IMR-90 (cell line): ENCODE measurements around the gene TSEN54. TPM values are rescaled to one million over a fixed set of nuclear protein-coding genes. Genes with fewer than 3 reads are reported as not detected.

Source experiments
- ATAC-seq: fragments of 200-7000 bp; cut with Tn5 transposase; 2 replicates; pipeline ENCODE4 v1.9.1; 2020; ENCODE audit warnings: low read depth, mild to moderate bottlenecking, moderate library complexity
- BruUV-seq: library from RNA; stranded (reverse); fragments of 400-500 nt; replicated peaks from 2 replicates; lab custom pipeline; 2021; lab: Mats Ljungman, UMichigan
- CTCF ChIA-PET: fragments of 300-600 bp; formaldehyde crosslinking; extraction: SDS; loops from one replicate; lab custom pipeline; 2021; ENCODE audit warnings: antibody characterized with exemption; lab: Yijun Ruan, JAX
- POLR2A ChIA-PET: fragments of 300-600 bp; sonication (Branson Sonifier 250); formaldehyde crosslinking; loops from one replicate; lab custom pipeline; 2022; ENCODE audit warnings: antibody characterized with exemption; ENCODE audit not compliant: unreplicated experiment; lab: Charles Lee
- DNase-seq: peaks from one replicate; pipeline ENCODE4 v3.0.0; 2013
- H2AFZ ChIP-seq: replicated peaks from 2 replicates; pipeline ENCODE3; 2013; ENCODE audit warnings: low read length, mild to moderate bottlenecking; ENCODE audit not compliant: poor library complexity
- H2AK5ac ChIP-seq: 2 replicates; pipeline ENCODE4 v1.6.1; 2013; ENCODE audit warnings: low read depth, low read length, inconsistent platforms
- H2AK9ac ChIP-seq: replicated peaks from 2 replicates; pipeline ENCODE3; 2013; ENCODE audit warnings: mild to moderate bottlenecking, low read depth, low read length, moderate library complexity; ENCODE audit not compliant: poor library complexity
- H2BK120ac ChIP-seq: 2 replicates; pipeline ENCODE4 v1.6.1; 2013; ENCODE audit warnings: low read depth, low read length, inconsistent platforms
- H2BK15ac ChIP-seq: 3 replicates; pipeline ENCODE4 v1.6.1; 2013; ENCODE audit warnings: low read depth, low read length, inconsistent platforms
- H2BK20ac ChIP-seq: 2 replicates; pipeline ENCODE4 v1.6.1; 2013; ENCODE audit warnings: low read depth, mild to moderate bottlenecking, inconsistent platforms, low read length, moderate library complexity
- H2BK5ac ChIP-seq: 2 replicates; pipeline ENCODE4 v1.6.1; 2013; ENCODE audit warnings: mild to moderate bottlenecking, low read depth, low read length, inconsistent platforms; ENCODE audit not compliant: poor library complexity, severe bottlenecking
- H3K14ac ChIP-seq: replicated peaks from 2 replicates; pipeline ENCODE4 v1.6.1; 2013; ENCODE audit warnings: low read depth, low read length, inconsistent platforms
- H3K18ac ChIP-seq: 2 replicates; pipeline ENCODE4 v1.6.1; 2013; ENCODE audit warnings: low read depth, low read length, control low read depth
- H3K23ac ChIP-seq: 2 replicates; pipeline ENCODE4 v1.6.1; 2013; ENCODE audit warnings: low read depth, low read length, inconsistent platforms
- H3K27ac ChIP-seq: 2 replicates; pipeline ENCODE4 v1.5.1; 2013; ENCODE audit warnings: mild to moderate bottlenecking, control low read depth, low read length; ENCODE audit not compliant: insufficient read depth
- H3K27me3 ChIP-seq: 2 replicates; pipeline ENCODE4 v1.6.1; 2013; ENCODE audit warnings: low read length; ENCODE audit not compliant: control insufficient read depth, insufficient read depth
- H3K36me3 ChIP-seq: 2 replicates; pipeline ENCODE4 v1.6.1; 2013; ENCODE audit warnings: low read length, mixed read lengths; ENCODE audit not compliant: control insufficient read depth, insufficient read depth
- H3K4ac ChIP-seq: 2 replicates; pipeline ENCODE4 v1.6.1; 2013; ENCODE audit warnings: low read depth, low read length, inconsistent platforms
- H3K4me1 ChIP-seq: 2 replicates; pipeline ENCODE4 v1.6.1; 2013; ENCODE audit warnings: low read length, mixed read lengths; ENCODE audit not compliant: control insufficient read depth, insufficient read depth
- H3K4me2 ChIP-seq: 2 replicates; pipeline ENCODE4 v1.6.1; 2013; ENCODE audit warnings: low read depth, mild to moderate bottlenecking, control low read depth, low read length, moderate library complexity
- H3K4me3 ChIP-seq: 2 replicates; pipeline ENCODE4 v1.5.1; 2013; ENCODE audit warnings: low read depth, mild to moderate bottlenecking, control low read depth, low read length, moderate library complexity; ENCODE audit not compliant: insufficient read depth
- H3K56ac ChIP-seq: 2 replicates; pipeline ENCODE4 v1.6.1; 2013; ENCODE audit warnings: low read length, inconsistent platforms; ENCODE audit not compliant: insufficient read depth; ENCODE audit errors: extremely low read depth
- H3K79me1 ChIP-seq, 2 experiments: 2 replicates each; pipeline ENCODE4 v1.6.1; 2013; ENCODE audit warnings: low read length in 2 of 2, inconsistent platforms in 1 of 2, low read depth in 1 of 2
- H3K9ac ChIP-seq: 2 replicates; pipeline ENCODE4 v1.6.1; 2013; ENCODE audit warnings: low read depth, low read length, control low read depth
- H3K9me1 ChIP-seq: 2 replicates; pipeline ENCODE4 v1.6.1; 2013; ENCODE audit warnings: low read length, inconsistent platforms; ENCODE audit not compliant: insufficient read depth
- H3K9me3 ChIP-seq: 2 replicates; pipeline ENCODE4 v1.6.1; 2013; ENCODE audit warnings: low read length; ENCODE audit not compliant: control insufficient read depth, insufficient read depth
- H4K20me1 ChIP-seq: 2 replicates; pipeline ENCODE4 v1.6.1; 2013; ENCODE audit warnings: low read length, inconsistent platforms; ENCODE audit not compliant: insufficient read depth
- H4K5ac ChIP-seq: 2 replicates; pipeline ENCODE4 v1.6.1; 2013; ENCODE audit warnings: mild to moderate bottlenecking, low read depth, low read length, control low read depth
- H4K8ac ChIP-seq, 2 experiments: 2 replicates each; pipeline ENCODE4 v1.6.1; 2013; ENCODE audit warnings: low read depth in 2 of 2, low read length in 2 of 2, control low read depth in 1 of 2, inconsistent platforms in 1 of 2
- H4K91ac ChIP-seq: 2 replicates; pipeline ENCODE4 v1.6.1; 2013; ENCODE audit warnings: low read depth, low read length, inconsistent platforms; ENCODE audit not compliant: insufficient read depth
- BHLHE40 ChIP-seq: fragments of 150-350 bp; IDR thresholded peaks from 2 replicates; pipeline ENCODE4 v1.6.1; 2016; ENCODE audit warnings: mild to moderate bottlenecking, low read depth, low read length
- CEBPB ChIP-seq: IDR thresholded peaks from 2 replicates; pipeline ENCODE4 v1.6.1; 2012; ENCODE audit warnings: low read depth, low read length, improper control_type of control experiment
- CHD1 ChIP-seq: IDR thresholded peaks from 2 replicates; pipeline ENCODE4 v1.6.1; 2012; ENCODE audit warnings: low read depth, low read length, improper control_type of control experiment
- FOS ChIP-seq: fragments of 150-350 bp; IDR thresholded peaks from 2 replicates; pipeline ENCODE4 v1.6.1; 2016; ENCODE audit warnings: low read depth, low read length
- MAFK ChIP-seq: IDR thresholded peaks from 2 replicates; pipeline ENCODE4 v1.6.1; 2012; ENCODE audit warnings: low read depth, low read length, improper control_type of control experiment
- MAZ ChIP-seq: IDR thresholded peaks from 2 replicates; pipeline ENCODE4 v1.6.1; 2012; ENCODE audit warnings: low read depth, mild to moderate bottlenecking, low read length, improper control_type of control experiment, moderate library complexity, borderline replicate concordance
- MXI1 ChIP-seq: IDR thresholded peaks from 2 replicates; pipeline ENCODE4 v1.6.1; 2012; ENCODE audit warnings: low read depth, mild to moderate bottlenecking, low read length, moderate library complexity, borderline replicate concordance
- NFE2L2 ChIP-seq: fragments of 150-350 bp; IDR thresholded peaks from 2 replicates; pipeline ENCODE4 v1.6.1; 2016; ENCODE audit warnings: low read depth, mild to moderate bottlenecking, low read length
- POLR2A ChIP-seq: IDR thresholded peaks from 2 replicates; pipeline ENCODE4 v1.6.1; 2012; ENCODE audit warnings: mild to moderate bottlenecking, low read depth, low read length
- RAD21 ChIP-seq: IDR thresholded peaks from 2 replicates; pipeline ENCODE4 v1.6.1; 2012; ENCODE audit warnings: low read length, improper control_type of control experiment
- RCOR1 ChIP-seq: IDR thresholded peaks from 2 replicates; pipeline ENCODE4 v1.6.1; 2012; ENCODE audit warnings: mild to moderate bottlenecking, low read length, improper control_type of control experiment; ENCODE audit not compliant: insufficient replicate concordance
- RFX5 ChIP-seq: IDR thresholded peaks from 2 replicates; pipeline ENCODE4 v1.8.0; 2012; ENCODE audit warnings: low read depth, mild to moderate bottlenecking, low read length, moderate library complexity
- SMC3 ChIP-seq: fragments of 150-350 bp; IDR thresholded peaks from 2 replicates; pipeline ENCODE4 v1.6.1; 2016; ENCODE audit warnings: low read depth, mild to moderate bottlenecking, antibody characterized with exemption, low read length, moderate library complexity
- WGBS, 2 experiments: methylation state at CpG; one replicate each; pipeline versions ENCODE4 v1.1.5 to v1.1.7; 2013; ENCODE audit warnings: missing lambda C conversion rate in 2 of 2; ENCODE audit not compliant: insufficient read length in 1 of 2; ENCODE audit errors: extremely low coverage in 2 of 2; 5-methylcytosine and 5-hydroxymethylcytosine counted together
- dilution Hi-C: fragments of 300-500 bp; cut with HindIII; formaldehyde crosslinking; loops from one replicate; pipeline ENCODE4 v1.14.3; 2018; ENCODE audit warnings: low sequenced_read_pairs; ENCODE audit not compliant: unreplicated experiment
- in situ Hi-C: fragments of 300-500 bp; cut with MboI; formaldehyde crosslinking; loops from 3 replicates; pipeline ENCODE4 v1.14.3; 2019; ENCODE audit warnings: low sequenced_read_pairs, inconsistent platforms, mixed read lengths
- intact Hi-C: fragments of 100-400 bp; cut with micrococcal nuclease; formaldehyde crosslinking; loops from 2 replicates; pipeline ENCODE4 v1.10.0; 2022
- polyA plus RNA-seq, 3 experiments: library from polyadenylated mRNA; depleted of rRNA; stranded (reverse); fragments of >200 nt; gene quantifications; 2 replicates each; pipeline ENCODE4 v1.2.3, GENCODE V29; 2012; ENCODE audit warnings: low replicate concordance in 1 of 3
- total RNA-seq: library from RNA; depleted of rRNA; stranded (reverse); fragments of >200 nt; gene quantifications from 2 replicates; pipeline ENCODE4 v1.2.3, GENCODE V29; 2012
- TF ChIP-seq, protein P1 (sequence below): conservative IDR thresholded peaks from 2 replicates; pipeline ENCODE4 v1.5.1; 2012; ENCODE audit warnings: mild to moderate bottlenecking, low read depth, low read length, improper control_type of control experiment
- TF ChIP-seq, protein P2 (sequence below): fragments of 150-350 bp; IDR thresholded peaks from 2 replicates; pipeline ENCODE4 v1.6.1; 2017; ENCODE audit warnings: mild to moderate bottlenecking, antibody characterized with exemption, low read length, low read depth
- TF ChIP-seq, protein P3 (sequence below): fragments of 150-350 bp; IDR thresholded peaks from 2 replicates; pipeline ENCODE4 v1.6.1; 2016; ENCODE audit warnings: low read depth, mild to moderate bottlenecking, low read length, moderate library complexity, borderline replicate concordance

Gene TSEN54
- total and polyA plus RNA-seq, 2 of the 4 experiments (the other 2 are of a cell fraction) = 7.2 to 14.9 TPM

DNA sequence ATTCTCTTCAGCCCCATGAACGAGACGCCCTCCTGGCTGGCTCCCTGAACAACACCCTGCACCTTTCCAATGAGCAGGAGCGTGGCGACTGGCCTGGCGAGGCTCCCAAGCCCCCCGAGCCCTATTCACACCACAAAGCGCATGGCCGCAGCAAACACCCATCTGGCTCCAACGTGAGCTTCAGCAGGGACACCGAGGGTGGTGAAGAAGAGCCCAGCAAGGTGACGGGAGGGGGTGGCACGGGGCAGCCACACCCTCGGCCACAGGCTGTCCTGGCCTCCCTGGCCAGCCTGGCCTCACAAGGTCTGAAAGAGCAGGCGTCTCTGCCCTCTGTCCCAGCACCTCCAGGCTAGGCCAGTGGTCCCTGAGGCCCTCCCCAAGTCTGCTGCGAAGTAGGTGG, 24.6 kb upstream of the TSEN54 start:
- Histone ChIP-seq H2BK15ac (no peak overlapping the region), H2AFZ (no peak overlapping the region), H3K27me3 (no peaks in the 10 kb centered on the region), H2BK120ac (no peak overlapping the region), H3K27ac (no peak overlapping the region), H3K4ac (no peak overlapping the region), H3K36me3 (peaks cover 45% of the 10 kb centered on the region), H3K56ac (no peak overlapping the region), H3K9me1 (no peaks in the 10 kb centered on the region; the same call in none of the 2 replicates), H4K20me1 (no peaks in the 10 kb centered on the region; the same call in 1 of the 2 replicates), H3K18ac (no peak overlapping the region), H3K79me1 (peaks cover 0 to 6% of the 10 kb centered on the region in 2 experiments; a peak in 1 of 4 replicates), H4K8ac (no peak overlapping the region), H3K9me3 (no peaks in the 10 kb centered on the region), H3K4me3 (no peak overlapping the region), H3K9ac (no peak overlapping the region), H4K91ac (no peak overlapping the region), H3K4me1 (no peaks in the 10 kb centered on the region), H2AK9ac (no peak overlapping the region), H4K5ac (no peak overlapping the region), H3K4me2 (no peak overlapping the region), H2BK20ac (no peak overlapping the region), H3K14ac (no peak overlapping the region), H2BK5ac (no peak overlapping the region), H2AK5ac (no peak overlapping the region), H3K23ac (no peak overlapping the region)
- no peak for TF ChIP-seq MXI1
- TF ChIP-seq, protein P1, sequence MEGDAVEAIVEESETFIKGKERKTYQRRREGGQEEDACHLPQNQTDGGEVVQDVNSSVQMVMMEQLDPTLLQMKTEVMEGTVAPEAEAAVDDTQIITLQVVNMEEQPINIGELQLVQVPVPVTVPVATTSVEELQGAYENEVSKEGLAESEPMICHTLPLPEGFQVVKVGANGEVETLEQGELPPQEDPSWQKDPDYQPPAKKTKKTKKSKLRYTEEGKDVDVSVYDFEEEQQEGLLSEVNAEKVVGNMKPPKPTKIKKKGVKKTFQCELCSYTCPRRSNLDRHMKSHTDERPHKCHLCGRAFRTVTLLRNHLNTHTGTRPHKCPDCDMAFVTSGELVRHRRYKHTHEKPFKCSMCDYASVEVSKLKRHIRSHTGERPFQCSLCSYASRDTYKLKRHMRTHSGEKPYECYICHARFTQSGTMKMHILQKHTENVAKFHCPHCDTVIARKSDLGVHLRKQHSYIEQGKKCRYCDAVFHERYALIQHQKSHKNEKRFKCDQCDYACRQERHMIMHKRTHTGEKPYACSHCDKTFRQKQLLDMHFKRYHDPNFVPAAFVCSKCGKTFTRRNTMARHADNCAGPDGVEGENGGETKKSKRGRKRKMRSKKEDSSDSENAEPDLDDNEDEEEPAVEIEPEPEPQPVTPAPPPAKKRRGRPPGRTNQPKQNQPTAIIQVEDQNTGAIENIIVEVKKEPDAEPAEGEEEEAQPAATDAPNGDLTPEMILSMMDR = no peak
- no peak for TF ChIP-seq NFE2L2
- no peak for TF ChIP-seq SMC3
- TF ChIP-seq CHD1 = no peak
- TF ChIP-seq FOS = no peak
- TF ChIP-seq, protein P2, sequence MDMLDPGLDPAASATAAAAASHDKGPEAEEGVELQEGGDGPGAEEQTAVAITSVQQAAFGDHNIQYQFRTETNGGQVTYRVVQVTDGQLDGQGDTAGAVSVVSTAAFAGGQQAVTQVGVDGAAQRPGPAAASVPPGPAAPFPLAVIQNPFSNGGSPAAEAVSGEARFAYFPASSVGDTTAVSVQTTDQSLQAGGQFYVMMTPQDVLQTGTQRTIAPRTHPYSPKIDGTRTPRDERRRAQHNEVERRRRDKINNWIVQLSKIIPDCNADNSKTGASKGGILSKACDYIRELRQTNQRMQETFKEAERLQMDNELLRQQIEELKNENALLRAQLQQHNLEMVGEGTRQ = no peak
- no peak for TF ChIP-seq BHLHE40
- TF ChIP-seq, protein P3, sequence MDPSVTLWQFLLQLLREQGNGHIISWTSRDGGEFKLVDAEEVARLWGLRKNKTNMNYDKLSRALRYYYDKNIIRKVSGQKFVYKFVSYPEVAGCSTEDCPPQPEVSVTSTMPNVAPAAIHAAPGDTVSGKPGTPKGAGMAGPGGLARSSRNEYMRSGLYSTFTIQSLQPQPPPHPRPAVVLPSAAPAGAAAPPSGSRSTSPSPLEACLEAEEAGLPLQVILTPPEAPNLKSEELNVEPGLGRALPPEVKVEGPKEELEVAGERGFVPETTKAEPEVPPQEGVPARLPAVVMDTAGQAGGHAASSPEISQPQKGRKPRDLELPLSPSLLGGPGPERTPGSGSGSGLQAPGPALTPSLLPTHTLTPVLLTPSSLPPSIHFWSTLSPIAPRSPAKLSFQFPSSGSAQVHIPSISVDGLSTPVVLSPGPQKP = no peak
- no peak for TF ChIP-seq RCOR1
- TF ChIP-seq MAFK = no peak
- no peak for TF ChIP-seq CEBPB
- no peak for TF ChIP-seq POLR2A
- TF ChIP-seq RAD21 = no peak
- TF ChIP-seq RFX5 = no peak
- no peak for TF ChIP-seq MAZ
- ATAC-seq (no peak), DNase-seq (no peak)
- in situ Hi-C loops = no loop called here
- intact Hi-C loops = no loop called here
- 86% methylated on average over 11 of the region's 15 CpGs; no CpG with 5 or more reads in 1 of the 2 experiments for WGBS, 2 experiments
- ChIA-PET POLR2A (no interaction called here), CTCF (no interaction called here)
- dilution Hi-C loops = no loop called here
- BruUV-seq = no TSS peak
